ENCODE results near the gene ABHD4. TPM values are rescaled to one million over a fixed set of nuclear protein-coding genes. Genes with fewer than 3 reads are reported as not detected.

Gene ABHD4
- total and polyA plus RNA-seq, 10 of the 15 experiments (the other 5 are each of a cell fraction or from before 2014, with no cell fraction given), result 5.4 to 28.7 (median 10.8) TPM

- TF ChIP-seq MTA2 (IDR thresholded peaks at IDR 0.05; ENCODE audit: low read depth), result peak; percentile 85
- no peak for TF ChIP-seq MTA3 (IDR thresholded peaks at IDR 0.05; ENCODE audit: borderline replicate concordance, low read length)
- TF ChIP-seq ASH2L (IDR thresholded peaks at IDR 0.05; ENCODE audit: borderline replicate concordance, low read depth), result no peak
- no peak for TF ChIP-seq KDM1A (IDR thresholded peaks at IDR 0.05; ENCODE audit: borderline replicate concordance)
- TF ChIP-seq, protein P1, sequence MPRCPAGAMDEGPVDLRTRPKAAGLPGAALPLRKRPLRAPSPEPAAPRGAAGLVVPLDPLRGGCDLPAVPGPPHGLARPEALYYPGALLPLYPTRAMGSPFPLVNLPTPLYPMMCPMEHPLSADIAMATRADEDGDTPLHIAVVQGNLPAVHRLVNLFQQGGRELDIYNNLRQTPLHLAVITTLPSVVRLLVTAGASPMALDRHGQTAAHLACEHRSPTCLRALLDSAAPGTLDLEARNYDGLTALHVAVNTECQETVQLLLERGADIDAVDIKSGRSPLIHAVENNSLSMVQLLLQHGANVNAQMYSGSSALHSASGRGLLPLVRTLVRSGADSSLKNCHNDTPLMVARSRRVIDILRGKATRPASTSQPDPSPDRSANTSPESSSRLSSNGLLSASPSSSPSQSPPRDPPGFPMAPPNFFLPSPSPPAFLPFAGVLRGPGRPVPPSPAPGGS (IDR thresholded peaks at IDR 0.05; ENCODE audit: borderline replicate concordance, insufficient read depth, low read depth, low read length, poor library complexity, severe bottlenecking), result no peak
- 0 out of 2 replicates have a peak, but pooled peaks have one; percentile 9 for TF ChIP-seq TCF12 (IDR thresholded peaks at IDR 0.05; ENCODE audit: low read depth, low read length)
- TF ChIP-seq, protein P2, sequence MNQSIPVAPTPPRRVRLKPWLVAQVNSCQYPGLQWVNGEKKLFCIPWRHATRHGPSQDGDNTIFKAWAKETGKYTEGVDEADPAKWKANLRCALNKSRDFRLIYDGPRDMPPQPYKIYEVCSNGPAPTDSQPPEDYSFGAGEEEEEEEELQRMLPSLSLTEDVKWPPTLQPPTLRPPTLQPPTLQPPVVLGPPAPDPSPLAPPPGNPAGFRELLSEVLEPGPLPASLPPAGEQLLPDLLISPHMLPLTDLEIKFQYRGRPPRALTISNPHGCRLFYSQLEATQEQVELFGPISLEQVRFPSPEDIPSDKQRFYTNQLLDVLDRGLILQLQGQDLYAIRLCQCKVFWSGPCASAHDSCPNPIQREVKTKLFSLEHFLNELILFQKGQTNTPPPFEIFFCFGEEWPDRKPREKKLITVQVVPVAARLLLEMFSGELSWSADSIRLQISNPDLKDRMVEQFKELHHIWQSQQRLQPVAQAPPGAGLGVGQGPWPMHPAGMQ (IDR thresholded peaks at IDR 0.05; ENCODE audit: borderline replicate concordance), result no peak
- no peak for TF ChIP-seq ZNF24 (IDR thresholded peaks at IDR 0.05)
- TF ChIP-seq ETV6 (conservative IDR thresholded peaks at IDR 0.05 in 1 of 2, IDR thresholded peaks at IDR 0.05 in 1 of 2; ENCODE audit: borderline replicate concordance in 1 of 2, low read depth in 1 of 2), result no peak
- TF ChIP-seq BHLHE40 (IDR thresholded peaks at IDR 0.05; ENCODE audit: borderline replicate concordance in 1 of 2, low read depth in 2 of 2, low read length in 1 of 2), result peak; percentile 33 to 67; a peak in 3 of 4 replicates
- no peak for TF ChIP-seq JUND (IDR thresholded peaks at IDR 0.05; ENCODE audit: low read depth, low read length)
- no peak for TF ChIP-seq BCLAF1 (IDR thresholded peaks at IDR 0.05)
- 0 out of 2 replicates have a peak, but pooled peaks have one; percentile 31 for TF ChIP-seq ATF7 (IDR thresholded peaks at IDR 0.05; ENCODE audit: low read depth)
- TF ChIP-seq, protein P3, sequence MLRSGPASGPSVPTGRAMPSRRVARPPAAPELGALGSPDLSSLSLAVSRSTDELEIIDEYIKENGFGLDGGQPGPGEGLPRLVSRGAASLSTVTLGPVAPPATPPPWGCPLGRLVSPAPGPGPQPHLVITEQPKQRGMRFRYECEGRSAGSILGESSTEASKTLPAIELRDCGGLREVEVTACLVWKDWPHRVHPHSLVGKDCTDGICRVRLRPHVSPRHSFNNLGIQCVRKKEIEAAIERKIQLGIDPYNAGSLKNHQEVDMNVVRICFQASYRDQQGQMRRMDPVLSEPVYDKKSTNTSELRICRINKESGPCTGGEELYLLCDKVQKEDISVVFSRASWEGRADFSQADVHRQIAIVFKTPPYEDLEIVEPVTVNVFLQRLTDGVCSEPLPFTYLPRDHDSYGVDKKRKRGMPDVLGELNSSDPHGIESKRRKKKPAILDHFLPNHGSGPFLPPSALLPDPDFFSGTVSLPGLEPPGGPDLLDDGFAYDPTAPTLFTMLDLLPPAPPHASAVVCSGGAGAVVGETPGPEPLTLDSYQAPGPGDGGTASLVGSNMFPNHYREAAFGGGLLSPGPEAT (IDR thresholded peaks at IDR 0.05; ENCODE audit: low read depth), result peak; percentile 33; the same call in 1 of the 2 replicates
- TF ChIP-seq ZBED1 (IDR thresholded peaks at IDR 0.05; ENCODE audit: borderline replicate concordance), result no peak; the same call in 1 of the 2 replicates
- TF ChIP-seq CHD2 (IDR thresholded peaks at IDR 0.05; ENCODE audit: borderline replicate concordance, low read depth, low read length), result no peak
- TF ChIP-seq YBX1 (IDR thresholded peaks at IDR 0.05), result no peak
- peak; percentile 13 to 45; a peak in 2 of 4 replicates for TF ChIP-seq EP300 (IDR thresholded peaks at IDR 0.05; ENCODE audit: borderline replicate concordance in 1 of 2, control insufficient read depth in 1 of 2, low read depth in 2 of 2, low read length in 2 of 2)
- no peak for TF ChIP-seq NFYB (IDR thresholded peaks at IDR 0.05; ENCODE audit: insufficient read depth, low read depth, low read length)
- no peak for TF ChIP-seq CREB1 (IDR thresholded peaks at IDR 0.05; ENCODE audit: low read depth)
- no peak; the same call in 1 of the 2 replicates for TF ChIP-seq POLR2A (IDR thresholded peaks at IDR 0.05; ENCODE audit: low read depth, low read length)
- no peak; the same call in 1 of the 2 replicates for TF ChIP-seq JUNB (IDR thresholded peaks at IDR 0.05)
- no peak for TF ChIP-seq EGR1 (IDR thresholded peaks at IDR 0.05; ENCODE audit: borderline replicate concordance in 1 of 2, low read depth in 2 of 2, low read length in 2 of 2)
- no peak for TF ChIP-seq RCOR1 (conservative IDR thresholded peaks at IDR 0.05; ENCODE audit: low read depth, low read length)
- no peak for TF ChIP-seq STAT1 (conservative IDR thresholded peaks at IDR 0.05)
Observed at GRCh38 chr14:22563987-22564386, 34.1 kb upstream of the ABHD4 start (continued).
